H1 (cell line): Measurements from ENCODE around the gene ANKRD6. TPM values are rescaled to one million over a fixed set of nuclear protein-coding genes. Genes with fewer than 3 reads are reported as not detected.

Source experiments
- CTCF ChIA-PET: fragments of 300-600 bp; sonication (Branson Sonifier 250); formaldehyde crosslinking; loops from one replicate; lab custom pipeline; 2021; ENCODE audit not compliant: partially characterized antibody; lab: Charles Lee
- POLR2A ChIA-PET: fragments of 300-600 bp; sonication (Branson Sonifier 250); formaldehyde crosslinking; loops from one replicate; lab custom pipeline; 2021; ENCODE audit warnings: inconsistent platforms; ENCODE audit not compliant: partially characterized antibody; lab: Charles Lee
- DNase-seq, 2 experiments: peaks; one replicate each; pipeline versions ENCODE4 v3.0.0 to v3.0.0-alpha.2; 2010 to 2022; ENCODE audit warnings: low spot score in 2 of 2, low read depth in 1 of 2, mixed read lengths in 1 of 2
- FAIRE-seq: peaks from 2 replicates; lab custom pipeline; 2011; peaks lifted over from hg19 to GRCh38; lab: Jason Lieb, UNC
- H2AFZ ChIP-seq: 2 replicates; pipeline ENCODE4 v1.8.1; 2012; ENCODE audit warnings: low read length, inconsistent platforms
- H2AK5ac ChIP-seq: 2 replicates; pipeline ENCODE4 v1.6.1; 2013; ENCODE audit warnings: low read depth, low read length
- H2BK120ac ChIP-seq: replicated peaks from 2 replicates; pipeline ENCODE3; 2013; ENCODE audit warnings: low read depth, low read length, inconsistent platforms
- H2BK12ac ChIP-seq: 2 replicates; pipeline ENCODE4 v1.6.1; 2013; ENCODE audit warnings: low read depth, low read length
- H2BK15ac ChIP-seq: 2 replicates; pipeline ENCODE4 v1.6.1; 2013; ENCODE audit warnings: low read length
- H2BK20ac ChIP-seq: 2 replicates; pipeline ENCODE4 v1.6.1; 2013; ENCODE audit warnings: low read length
- H2BK5ac ChIP-seq: 2 replicates; pipeline ENCODE4 v1.6.1; 2013; ENCODE audit warnings: low read depth, low read length
- H3K14ac ChIP-seq: 2 replicates; pipeline ENCODE4 v1.6.1; 2013; ENCODE audit warnings: inconsistent platforms; ENCODE audit not compliant: insufficient read length
- H3K18ac ChIP-seq: 2 replicates; pipeline ENCODE4 v1.6.1; 2013; ENCODE audit warnings: low read length; ENCODE audit errors: extremely low read depth
- H3K23ac ChIP-seq: 2 replicates; pipeline ENCODE4 v1.6.1; 2013; ENCODE audit warnings: inconsistent platforms; ENCODE audit not compliant: insufficient read length
- H3K23me2 ChIP-seq: 2 replicates; pipeline ENCODE4 v1.6.1; 2013; ENCODE audit warnings: low read depth, low read length
- H3K27ac ChIP-seq: 2 replicates; pipeline ENCODE4 v1.6.1; 2011; ENCODE audit warnings: low read depth, low read length, inconsistent platforms
- H3K27me3 ChIP-seq, 4 experiments: replicated peaks in 1 of 4; 1 replicate in 1 of 4; 2 replicates in 3 of 4; pipeline versions ENCODE4 v1.6.1 to v1.8.1; 2011 to 2013; ENCODE audit warnings: low read length in 3 of 4, mild to moderate bottlenecking in 3 of 4, inconsistent platforms in 2 of 4, mixed read lengths in 2 of 4, moderate library complexity in 1 of 4; ENCODE audit not compliant: control insufficient read depth in 3 of 4, insufficient read depth in 3 of 4; ENCODE audit errors: extremely low read depth in 1 of 4
- H3K36me3 ChIP-seq, 4 experiments: 2 replicates each; pipeline versions ENCODE4 v1.6.1 to v1.8.1; 2011 to 2013; ENCODE audit warnings: mild to moderate bottlenecking in 4 of 4, low read length in 3 of 4, moderate library complexity in 2 of 4, control low read depth in 1 of 4, inconsistent platforms in 1 of 4; ENCODE audit not compliant: insufficient read depth in 4 of 4, control insufficient read depth in 2 of 4
- H3K4ac ChIP-seq: replicated peaks from 2 replicates; pipeline ENCODE3; 2013; ENCODE audit warnings: low read length, low read depth, mixed read lengths, inconsistent platforms; ENCODE audit not compliant: insufficient read length
- H3K4me1 ChIP-seq, 4 experiments: replicated peaks in 1 of 4; 1 replicate in 1 of 4; 2 replicates in 3 of 4; pipeline versions ENCODE4 v1.6.1 to v1.8.1; 2011 to 2013; ENCODE audit warnings: low read length in 3 of 4, inconsistent platforms in 2 of 4, mixed read lengths in 1 of 4; ENCODE audit not compliant: insufficient read depth in 4 of 4, control insufficient read depth in 3 of 4
- H3K4me2 ChIP-seq, 2 experiments: 2 replicates each; pipeline versions ENCODE4 v1.6.1 to v1.8.1; 2011 to 2013; ENCODE audit warnings: low read depth in 2 of 2, low read length in 2 of 2, control low read depth in 1 of 2, inconsistent platforms in 1 of 2, mild to moderate bottlenecking in 1 of 2; ENCODE audit not compliant: insufficient read depth in 1 of 2
- H3K4me3 ChIP-seq, 4 experiments: fragments of 200-600, 300-600 bp in 1 of 4; sonication (generic), shearing (Covaris generic), sonication (Bioruptor Twin) in 1 of 4; 2 replicates each; pipeline versions ENCODE4 v1.5.1 to v1.8.1; 2011 to 2016; ENCODE audit warnings: low read length in 4 of 4, low read depth in 3 of 4, control low read depth in 2 of 4, inconsistent platforms in 2 of 4, mild to moderate bottlenecking in 2 of 4, mixed read lengths in 1 of 4, moderate library complexity in 1 of 4; ENCODE audit not compliant: insufficient read depth in 2 of 4; ENCODE audit errors: extremely low read depth in 1 of 4
- H3K56ac ChIP-seq: replicated peaks from 2 replicates; pipeline ENCODE3; 2013; ENCODE audit warnings: low read depth, mild to moderate bottlenecking, mixed read lengths, low read length, inconsistent platforms; ENCODE audit not compliant: insufficient read length
- H3K79me1 ChIP-seq: 2 replicates; pipeline ENCODE4 v1.6.1; 2013; ENCODE audit warnings: low read depth, low read length, control low read depth
- H3K79me2 ChIP-seq, 2 experiments: 2 replicates each; pipeline versions ENCODE4 v1.6.1 to v1.8.1; 2012 to 2013; ENCODE audit warnings: low read length in 2 of 2, mild to moderate bottlenecking in 2 of 2, inconsistent platforms in 1 of 2; ENCODE audit not compliant: insufficient read depth in 2 of 2, control insufficient read depth in 1 of 2
- H3K9ac ChIP-seq, 4 experiments: replicated peaks in 1 of 4; 1 replicate in 1 of 4; 2 replicates in 3 of 4; pipeline versions ENCODE4 v1.6.1 to v1.8.1; 2011 to 2013; ENCODE audit warnings: low read depth in 3 of 4, low read length in 3 of 4, control low read depth in 2 of 4, mild to moderate bottlenecking in 2 of 4, moderate library complexity in 2 of 4, inconsistent platforms in 1 of 4; ENCODE audit errors: extremely low read depth in 1 of 4
- H3K9me3 ChIP-seq, 2 experiments: 2 replicates each; pipeline versions ENCODE4 v1.6.1 to v1.8.1; 2012 to 2013; ENCODE audit warnings: mild to moderate bottlenecking in 2 of 2, moderate library complexity in 2 of 2, control low read depth in 1 of 2, inconsistent platforms in 1 of 2, low read depth in 1 of 2, low read length in 1 of 2, mixed read lengths in 1 of 2; ENCODE audit not compliant: insufficient read depth in 2 of 2
- H4K20me1 ChIP-seq, 2 experiments: replicated peaks in 1 of 2; 2 replicates each; pipeline versions ENCODE3 to v1.8.1; 2011 to 2013; ENCODE audit warnings: inconsistent platforms in 2 of 2, low read length in 2 of 2, mild to moderate bottlenecking in 1 of 2; ENCODE audit not compliant: insufficient read depth in 2 of 2, control insufficient read depth in 1 of 2
- H4K5ac ChIP-seq: 2 replicates; pipeline ENCODE4 v1.6.1; 2013; ENCODE audit warnings: low read length, low read depth, mixed read lengths, inconsistent platforms; ENCODE audit not compliant: insufficient read length
- H4K8ac ChIP-seq: 2 replicates; pipeline ENCODE4 v1.8.0; 2013; ENCODE audit warnings: mild to moderate bottlenecking, moderate library complexity, low read length, inconsistent platforms; ENCODE audit not compliant: insufficient read depth; ENCODE audit errors: extremely low read depth
- H4K91ac ChIP-seq: replicated peaks from 2 replicates; pipeline ENCODE3; 2013; ENCODE audit warnings: low read length, mixed read lengths, inconsistent platforms; ENCODE audit not compliant: insufficient read length
- ASH2L ChIP-seq: fragments of 200-600, 300-600 bp; sonication (generic); IDR thresholded peaks from one replicate; pipeline ENCODE4 v1.7.1; 2017; ENCODE audit warnings: low read length
- BRCA1 ChIP-seq: IDR thresholded peaks from 2 replicates; pipeline ENCODE4 v1.6.1; 2012; ENCODE audit warnings: low read depth, low read length, improper control_type of control experiment
- CHD1 ChIP-seq: IDR thresholded peaks from 2 replicates; pipeline ENCODE4 v1.6.1; 2012; ENCODE audit warnings: low read depth, low read length, improper control_type of control experiment
- KDM5A ChIP-seq: fragments of 200-600 bp; IDR thresholded peaks from 2 replicates; pipeline ENCODE4 v1.7.1; 2012; ENCODE audit warnings: mild to moderate bottlenecking, low read length, inconsistent platforms, mixed read lengths
- POLR2A ChIP-seq, 2 experiments: IDR thresholded peaks; 1 replicate in 1 of 2; 2 replicates in 1 of 2; pipeline ENCODE4 v1.6.1; 2011; ENCODE audit warnings: low read depth in 2 of 2, low read length in 2 of 2, mild to moderate bottlenecking in 2 of 2; ENCODE audit errors: control extremely low read depth in 1 of 2
- SIN3A ChIP-seq, 2 experiments: IDR thresholded peaks in 1 of 2; conservative IDR thresholded peaks in 1 of 2; 2 replicates each; pipeline ENCODE4 v1.6.1; 2011 to 2012; ENCODE audit warnings: low read length in 2 of 2, improper control_type of control experiment in 1 of 2, low read depth in 1 of 2, mild to moderate bottlenecking in 1 of 2
- SRF ChIP-seq: IDR thresholded peaks from 2 replicates; pipeline ENCODE4 v1.6.1; 2011; ENCODE audit warnings: mild to moderate bottlenecking, low read depth, low read length, moderate library complexity
- TAF1 ChIP-seq: IDR thresholded peaks from 2 replicates; pipeline ENCODE4 v1.6.1; 2011; ENCODE audit warnings: mild to moderate bottlenecking, low read depth, low read length
- TAF7 ChIP-seq: optimal IDR thresholded peaks from 2 replicates; pipeline ENCODE3; 2011; ENCODE audit warnings: low read depth, mild to moderate bottlenecking, inconsistent platforms, low read length, moderate library complexity, borderline replicate concordance
- TCF12 ChIP-seq: IDR thresholded peaks from 2 replicates; pipeline ENCODE4 v1.6.1; 2011; ENCODE audit warnings: low read depth, mild to moderate bottlenecking, low read length
- TEAD4 ChIP-seq: IDR thresholded peaks from 2 replicates; pipeline ENCODE4 v1.6.1; 2012; ENCODE audit warnings: low read depth, low read length, inconsistent platforms, mixed read lengths
- WGBS, 2 experiments: shearing (Covaris generic) in 1 of 2; methylation state at CpG; one replicate each; pipeline versions ENCODE4 v1.1.6 to v1.1.7; 2013 to 2015; ENCODE audit warnings: low lambda C conversion rate in 2 of 2, mixed read lengths in 2 of 2, inconsistent platforms in 1 of 2, low coverage in 1 of 2, missing lambda C conversion rate in 1 of 2; ENCODE audit not compliant: insufficient replicate concordance in 2 of 2, insufficient coverage in 1 of 2, insufficient read length in 1 of 2; ENCODE audit errors: extremely low coverage in 1 of 2, missing lambda C conversion rate in 1 of 2; 5-methylcytosine and 5-hydroxymethylcytosine counted together
- polyA plus RNA-seq, 7 experiments: library from polyadenylated mRNA; depleted of rRNA in 3 of 7; stranded (reverse) in 5 of 7; unstranded in 2 of 7; fragments of >200 nt in 5 of 7; fragments of 200-250 nt in 2 of 7; gene quantifications; 1 replicate in 5 of 7; 2 replicates in 1 of 7; 4 replicates in 1 of 7; pipeline versions ENCODE4 v1.2.1 to v1.2.3, GENCODE V29; 2011 to 2013; ENCODE audit warnings: missing spikeins in 2 of 7, mixed read lengths in 2 of 7
- total RNA-seq: library from RNA; stranded (reverse); fragmentation: NEBNext Ultra II Directional; extraction: Animal tissue kit (Norgen Biotek cat#: 25700); gene quantifications from 2 replicates; pipeline ENCODE4 v1.2.1, GENCODE V29; 2021
- TF ChIP-seq, protein P1 (sequence below): IDR thresholded peaks from 2 replicates; pipeline ENCODE4 v1.6.1; 2012; ENCODE audit warnings: inconsistent platforms

ANKRD6 gene
- total and polyA plus RNA-seq, 2 of the 8 experiments (the other 6 are each of a cell fraction or from before 2014, with no cell fraction given): 5.9 to 12.8 TPM

DNA sequence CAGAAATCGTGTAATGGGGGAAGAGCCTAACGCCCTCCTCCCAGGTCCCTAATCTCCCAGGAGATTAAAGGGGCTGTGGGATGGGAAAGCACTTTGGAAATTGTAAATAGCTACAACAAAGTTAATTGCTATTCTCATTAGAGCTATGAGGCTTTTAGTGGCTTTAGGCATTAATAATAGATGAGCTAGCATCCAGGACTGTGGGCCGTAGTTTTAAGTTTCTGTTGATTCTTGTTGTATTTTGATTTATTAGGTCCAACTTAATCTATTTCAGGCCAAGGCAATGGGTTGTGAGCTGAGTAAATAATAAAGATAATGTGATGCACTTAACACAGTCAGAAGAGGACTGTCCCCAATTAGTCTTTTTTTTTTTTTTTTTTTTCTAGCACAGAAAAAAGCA is 67.7 kb downstream of the ANKRD6 start:
- Histone ChIP-seq H3K23me2 (no peaks in the 10 kb centered on the region), H3K79me1 (no peaks in the 10 kb centered on the region), H3K18ac (no peak overlapping the region), H2BK120ac (no peak overlapping the region), H3K56ac (no peak overlapping the region), H2AK5ac (no peak overlapping the region), H3K9me3 (no peaks in the 10 kb centered on the region), H3K4me1 (peaks cover 7 to 19% (median 11%) of the 10 kb centered on the region in 4 experiments), H2BK20ac (no peak overlapping the region), H3K14ac (no peak overlapping the region), H4K5ac (no peak overlapping the region), H3K79me2 (peaks cover 0 to 3% of the 10 kb centered on the region in 2 experiments; a peak in 1 of 4 replicates), H4K8ac (no peak overlapping the region), H3K4me2 (peak overlapping the region in 1 of 2 experiments; percentile 47; a peak in 1 of 4 replicates), H3K27ac (no peak overlapping the region), H3K9ac (no peak overlapping the region), H2AFZ (no peak overlapping the region), H3K27me3 (peaks cover 0 to 7% (median 0%) of the 10 kb centered on the region in 4 experiments; a peak in 2 of 7 replicates), H3K23ac (no peak overlapping the region), H2BK15ac (no peak overlapping the region), H3K36me3 (no peaks in the 10 kb centered on the region), H4K91ac (no peak overlapping the region), H4K20me1 (no peaks in the 10 kb centered on the region), H3K4me3 (no peak overlapping the region), H2BK5ac (no peak overlapping the region), H3K4ac (no peak overlapping the region), H2BK12ac (no peak overlapping the region)
- DNase-seq (no peak), FAIRE-seq (no peak)
- POLR2A ChIA-PET: interaction anchor here (0.7 to 1.1 kb wide), 3 partner anchors 12 to 19 kb away, joined by 3 read pairs; no protein-coding TSS in a partner anchor
- CTCF ChIA-PET: interaction anchor here (0.7 to 1.2 kb wide), 7 partner anchors 8 to 83 kb away, joined by 3 to 8 read pairs (median 3); no protein-coding TSS in a partner anchor
- WGBS, 2 experiments: 80% methylated on average over 3 of the region's 3 CpGs; no CpG with 5 or more reads in 1 of the 2 experiments
- TF ChIP-seq TEAD4 (no peak), SIN3A (conservative IDR thresholded peaks at IDR 0.05 in 1 of 2, IDR thresholded peaks at IDR 0.05 in 1 of 2; ENCODE audit: low read depth in 1 of 2, low read length in 2 of 2) (no peak), TCF12 (no peak), TAF1 (no peak), KDM5A (no peak), TAF7 (no peak), BRCA1 (no peak), POLR2A (IDR thresholded peaks at IDR 0.05; ENCODE audit: control extremely low read depth in 1 of 2, low read depth in 2 of 2, low read length in 2 of 2) (no peak), CHD1 (no peak), SRF (no peak), ASH2L (no peak)
- TF ChIP-seq, protein P1, sequence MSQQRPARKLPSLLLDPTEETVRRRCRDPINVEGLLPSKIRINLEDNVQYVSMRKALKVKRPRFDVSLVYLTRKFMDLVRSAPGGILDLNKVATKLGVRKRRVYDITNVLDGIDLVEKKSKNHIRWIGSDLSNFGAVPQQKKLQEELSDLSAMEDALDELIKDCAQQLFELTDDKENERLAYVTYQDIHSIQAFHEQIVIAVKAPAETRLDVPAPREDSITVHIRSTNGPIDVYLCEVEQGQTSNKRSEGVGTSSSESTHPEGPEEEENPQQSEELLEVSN: no peak
